NT2/D1 (cell line): ENCODE results near the gene HAUS7.

Source experiments
- SUZ12 ChIP-seq: IDR thresholded peaks from 2 replicates; pipeline ENCODE4 v1.6.1; 2011; ENCODE audit not compliant: insufficient read length, insufficient read depth; ENCODE audit errors: extremely low read depth
- ZNF274 ChIP-seq: IDR thresholded peaks from 2 replicates; pipeline ENCODE4 v1.6.1; 2011; ENCODE audit warnings: mild to moderate bottlenecking, low read depth, low read length

GRCh38 chrX:153406903-153407302 is 63.5 kb downstream of the HAUS7 start:
- no peak for TF ChIP-seq SUZ12
- TF ChIP-seq ZNF274: no peak
